Mononuclear cell (primary cell): ENCODE results near the gene VIM. TPM values are rescaled to one million over a fixed set of nuclear protein-coding genes. Genes with fewer than 3 reads are reported as not detected.
"Not testable (repeated sequence)": the region's sequence is repeated elsewhere in the genome, so short reads cannot be mapped to it uniquely, and the experiment has no call there.

Experiments used
- H3K27me3 ChIP-seq: 2 replicates; pipeline ENCODE4 v1.6.0; 2011; ENCODE audit warnings: low read length, control low read depth; ENCODE audit not compliant: insufficient read depth
- H3K4me1 ChIP-seq: 2 replicates; pipeline ENCODE4 v1.5.1; 2011; ENCODE audit warnings: mild to moderate bottlenecking, low read length, control low read depth; ENCODE audit not compliant: insufficient read depth
- H3K4me3 ChIP-seq: 2 replicates; pipeline ENCODE4 v1.5.1; 2011; ENCODE audit warnings: mild to moderate bottlenecking, low read length, moderate library complexity
- H3K9me3 ChIP-seq: 2 replicates; pipeline ENCODE4 v1.5.1; 2011; ENCODE audit warnings: low read depth, mild to moderate bottlenecking, control low read depth, low read length
- total RNA-seq: library from RNA; depleted of rRNA; stranded (reverse); fragments of >200 nt; gene quantifications from one replicate; pipeline ENCODE4 v1.2.3, GENCODE V29; 2012

VIM gene
- total RNA-seq, 1 donor: 2,761 TPM

- no peak overlapping the region for H3K4me3 ChIP-seq
- H3K27me3 ChIP-seq: no peaks in the 10 kb centered on the region
- no peaks in the 10 kb centered on the region for H3K4me1 ChIP-seq
- H3K9me3 ChIP-seq: no peaks in the 10 kb centered on the region
Observed at GRCh38 chr10:17250736-17251135, 22.7 kb downstream of the VIM start.

- not testable (repeated sequence) for H3K4me3 ChIP-seq, H3K9me3 ChIP-seq, H3K4me1 ChIP-seq, H3K27me3 ChIP-seq
Observed at GRCh38 chr10:17254543-17255050, 26.6 kb downstream of the VIM start.

- no peak overlapping the region for H3K4me3 ChIP-seq
- H3K27me3 ChIP-seq: no peaks in the 10 kb centered on the region
- no peaks in the 10 kb centered on the region for H3K9me3 ChIP-seq
- H3K4me1 ChIP-seq: no peaks in the 10 kb centered on the region
Observed at GRCh38 chr10:17255512-17255911, 27.5 kb downstream of the VIM start.

- H3K4me3 ChIP-seq: no peak overlapping the region
- no peaks in the 10 kb centered on the region for H3K9me3 ChIP-seq
- no peaks in the 10 kb centered on the region for H3K4me1 ChIP-seq
- H3K27me3 ChIP-seq: no peaks in the 10 kb centered on the region
Observed at GRCh38 chr10:17256051-17256450, 28.0 kb downstream of the VIM start.

GRCh38 chr10:17256627-17257026, 28.6 kb downstream of the VIM start:
- Histone ChIP-seq H3K4me3 (no peak overlapping the region), H3K4me1 (no peaks in the 10 kb centered on the region), H3K9me3 (peaks cover 3% of the 10 kb centered on the region), H3K27me3 (no peaks in the 10 kb centered on the region)

GRCh38 chr10:17257466-17258321, 29.7 kb downstream of the VIM start:
- no peak overlapping the region for H3K4me3 ChIP-seq
- H3K9me3 ChIP-seq: peaks cover 14% of the 10 kb centered on the region
- no peaks in the 10 kb centered on the region for H3K27me3 ChIP-seq
- H3K4me1 ChIP-seq: no peaks in the 10 kb centered on the region

GRCh38 chr10:17262502-17262901, 34.5 kb downstream of the VIM start:
- H3K4me3 ChIP-seq: no peak overlapping the region
- H3K4me1 ChIP-seq: no peaks in the 10 kb centered on the region
- H3K27me3 ChIP-seq: peaks cover 1% of the 10 kb centered on the region
- H3K9me3 ChIP-seq: peaks cover 25% of the 10 kb centered on the region

GRCh38 chr10:17263580-17263979, 35.5 kb downstream of the VIM start:
- no peak overlapping the region for H3K4me3 ChIP-seq
- peaks cover 3% of the 10 kb centered on the region for H3K27me3 ChIP-seq
- H3K4me1 ChIP-seq: no peaks in the 10 kb centered on the region
- peaks cover 25% of the 10 kb centered on the region for H3K9me3 ChIP-seq

- Histone ChIP-seq H3K27me3 (peaks cover 3% of the 10 kb centered on the region), H3K4me3 (no peak overlapping the region), H3K4me1 (no peaks in the 10 kb centered on the region), H3K9me3 (peaks cover 25% of the 10 kb centered on the region)
Observed at GRCh38 chr10:17265468-17265867, 37.4 kb downstream of the VIM start.

- not testable (repeated sequence) for H3K27me3 ChIP-seq, H3K4me3 ChIP-seq, H3K4me1 ChIP-seq
- H3K9me3 ChIP-seq: peaks cover 23% of the 10 kb centered on the region
Observed at GRCh38 chr10:17266549-17266948, 38.5 kb downstream of the VIM start.

GRCh38 chr10:17272648-17273047, 44.6 kb downstream of the VIM start:
- Histone ChIP-seq H3K4me1 (no peaks in the 10 kb centered on the region), H3K4me3 (no peak overlapping the region), H3K27me3 (peaks cover 4% of the 10 kb centered on the region), H3K9me3 (no peaks in the 10 kb centered on the region)

GRCh38 chr10:17273403-17273802, 45.4 kb downstream of the VIM start:
- Histone ChIP-seq H3K4me3 (no peak overlapping the region), H3K4me1 (no peaks in the 10 kb centered on the region), H3K27me3 (peaks cover 4% of the 10 kb centered on the region), H3K9me3 (no peaks in the 10 kb centered on the region)

- H3K4me3 ChIP-seq: no peak overlapping the region
- H3K9me3 ChIP-seq: no peaks in the 10 kb centered on the region
- no peaks in the 10 kb centered on the region for H3K27me3 ChIP-seq
- no peaks in the 10 kb centered on the region for H3K4me1 ChIP-seq
Observed at GRCh38 chr10:17276756-17277424, 48.8 kb downstream of the VIM start.

GRCh38 chr10:17278607-17279240, 50.7 kb downstream of the VIM start:
- H3K27me3 ChIP-seq: no peaks in the 10 kb centered on the region

GRCh38 chr10:17282311-17282710, 54.3 kb downstream of the VIM start:
- H3K9me3 ChIP-seq: no peaks in the 10 kb centered on the region
- H3K4me3 ChIP-seq: no peak overlapping the region
- no peaks in the 10 kb centered on the region for H3K27me3 ChIP-seq
- H3K4me1 ChIP-seq: no peaks in the 10 kb centered on the region

More at GRCh38 chr10:17278607-17279240, 50.7 kb downstream of the VIM start:
- H3K4me1 ChIP-seq: no peaks in the 10 kb centered on the region
- no peak overlapping the region for H3K4me3 ChIP-seq
- H3K9me3 ChIP-seq: no peaks in the 10 kb centered on the region
